SIG-M5 treated with dmso at 0.1 percent for 504 hours (cell line): Measurements from ENCODE around the gene AASDH.

ENCODE experiments used
- DNase-seq: peaks from one replicate; lab custom pipeline; 2025; ENCODE audit not compliant: unreplicated experiment; lab: John Stamatoyannopoulos, UW

AASDH gene

GRCh38 chr4:56316011-56316650 lies 71.2 kb downstream of the AASDH start:
- no peak for DNase-seq

GRCh38 chr4:56315543-56315942 lies 71.7 kb downstream of the AASDH start:
- no peak for DNase-seq

- no peak for DNase-seq
Observed at GRCh38 chr4:56315041-56315440, 72.2 kb downstream of the AASDH start.

- DNase-seq, result no peak
Observed at GRCh38 chr4:56314207-56314915, 72.9 kb downstream of the AASDH start.

GRCh38 chr4:56313132-56313531 lies 74.2 kb downstream of the AASDH start:
- DNase-seq, result no peak

GRCh38 chr4:56311299-56311975 lies 75.9 kb downstream of the AASDH start:
- DNase-seq, result no peak

GRCh38 chr4:56310401-56311125 lies 76.7 kb downstream of the AASDH start:
- no peak for DNase-seq

- DNase-seq, result no peak
Observed at GRCh38 chr4:56308384-56308783, 78.9 kb downstream of the AASDH start.

GRCh38 chr4:56307423-56307822 lies 79.9 kb downstream of the AASDH start:
- DNase-seq, result no peak

- DNase-seq, result no peak
Observed at GRCh38 chr4:56305390-56305789, 81.9 kb downstream of the AASDH start.

- DNase-seq, result no peak
Observed at GRCh38 chr4:56303921-56304320, 83.4 kb downstream of the AASDH start.

GRCh38 chr4:56302760-56303159 lies 84.5 kb downstream of the AASDH start:
- DNase-seq, result no peak

GRCh38 chr4:56301997-56302496 lies 85.2 kb downstream of the AASDH start:
- no peak for DNase-seq

GRCh38 chr4:56301181-56301996 lies 85.9 kb downstream of the AASDH start:
- peak; percentile 68 for DNase-seq

GRCh38 chr4:56298236-56298635 lies 89.1 kb downstream of the AASDH start:
- no peak for DNase-seq

- DNase-seq, result no peak
Observed at GRCh38 chr4:56297776-56298175, 89.5 kb downstream of the AASDH start.

- no peak for DNase-seq
Observed at GRCh38 chr4:56296526-56296925, 90.8 kb downstream of the AASDH start.

- DNase-seq, result no peak
Observed at GRCh38 chr4:56293121-56293520, 94.2 kb downstream of the AASDH start.

GRCh38 chr4:56289934-56290333 lies 97.4 kb downstream of the AASDH start:
- DNase-seq, result no peak

- no peak for DNase-seq
Observed at GRCh38 chr4:56288663-56289062, 98.6 kb downstream of the AASDH start.
